Stimulated activated CD4-positive, alpha-beta T cell treated with anti-CD3 and anti-CD28 coated beads, Interleukin-12 subunit alpha, Interleukin-12 subunit beta, amount 100 ng/mL, for 48 hours (primary cell): ENCODE measurements around the gene CKAP4.
A peak's percentile ranks its signal among the peaks of the same experiment; 100 is the strongest.
"Not testable (repeated sequence)": the region's sequence is repeated elsewhere in the genome, so short reads cannot be mapped to it uniquely, and the experiment has no call there.

Experiments used
- DNase-seq, 3 donors: peaks; one replicate each; pipeline ENCODE4 v3.0.0-alpha.2; 2020; ENCODE audit warnings: low read depth in 2 of 3, low spot score in 1 of 3

CKAP4 gene

GRCh38 chr12:106247674-106248311 lies at the start of gene CKAP4:
Gene CKAP4 (minus strand): TSS chr12:106248020. CDS start chr12:106247851, 169 bp downstream.
- peak in 2 of 3 donors; percentile 25 to 42 for DNase-seq

DNA sequence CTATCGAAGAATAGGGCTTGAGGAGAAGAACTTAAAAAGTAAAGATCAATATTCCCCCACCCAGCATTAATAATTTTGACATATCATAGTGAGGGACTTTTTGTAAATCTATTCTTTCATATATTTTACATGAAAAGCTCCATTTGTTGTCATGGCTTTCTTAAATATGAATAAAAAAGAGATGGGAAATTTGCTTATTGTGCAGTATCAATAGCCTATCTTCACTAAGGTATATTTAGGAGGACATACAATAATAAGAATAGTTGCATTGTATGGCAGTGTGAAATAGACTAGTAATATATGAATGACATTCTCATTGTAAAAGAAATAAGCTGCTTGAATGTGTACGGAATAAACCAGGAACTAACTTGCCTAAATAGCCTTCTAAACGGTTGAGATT lies 49.3 kb upstream of the CKAP4 start:
- DNase-seq, result no peak

DNA sequence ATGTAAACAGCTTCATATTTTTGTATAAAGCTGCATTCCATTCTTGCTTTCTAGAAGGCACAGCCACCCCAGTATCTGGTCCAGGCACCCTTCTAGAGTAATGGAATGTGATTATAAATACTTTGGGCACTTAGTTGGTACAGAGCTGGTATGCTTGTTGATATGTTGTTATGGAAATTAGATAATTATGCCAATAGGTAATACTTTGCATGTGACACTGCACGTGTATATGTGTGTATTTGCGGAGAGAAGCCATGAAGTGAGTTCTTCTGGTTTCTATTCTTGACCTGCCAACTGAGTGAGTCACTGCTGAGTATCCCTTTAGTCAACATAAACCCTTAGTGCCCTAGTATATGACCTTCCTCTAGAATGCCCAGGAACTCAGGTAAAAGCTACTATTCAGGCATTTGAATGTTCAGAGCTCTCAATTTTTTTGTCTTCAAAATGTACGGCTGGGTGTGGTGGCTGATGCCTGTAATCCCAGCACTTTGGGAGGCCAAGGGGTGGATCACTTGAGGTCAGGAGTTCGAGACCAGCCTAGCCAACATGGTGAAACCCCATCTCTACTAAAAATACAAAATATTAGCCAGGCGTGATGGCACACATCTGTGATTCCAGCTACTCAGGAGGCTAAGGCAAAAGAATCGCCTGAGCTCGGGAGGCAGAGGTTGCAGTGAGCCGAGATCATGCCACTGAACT lies 48.5 kb upstream of the CKAP4 start:
- DNase-seq, result no peak

DNA sequence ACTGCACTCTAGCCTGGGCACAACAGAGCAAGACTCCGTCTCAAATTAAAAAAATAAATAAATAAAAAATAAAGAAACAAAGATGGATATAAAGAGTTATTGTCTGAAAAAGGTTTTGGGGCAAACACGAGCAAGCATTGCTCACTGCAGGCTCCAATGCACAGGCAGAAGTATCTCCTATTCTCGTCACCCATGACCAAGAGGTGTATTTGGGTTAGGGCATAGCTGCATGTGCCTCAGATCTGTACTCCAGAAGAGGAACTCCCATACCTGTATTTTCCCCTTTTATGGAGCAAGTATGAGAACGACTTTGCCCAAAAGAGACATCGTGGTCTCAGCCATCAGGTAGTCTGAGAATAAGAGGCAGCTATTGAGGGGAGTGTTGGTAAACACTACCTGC lies 44.5 kb upstream of the CKAP4 start:
- no peak for DNase-seq

GRCh38 chr12:106291342-106291741 lies 43.5 kb upstream of the CKAP4 start:
- no peak for DNase-seq

- DNase-seq, result no peak
Observed at GRCh38 chr12:106290666-106291065, 42.8 kb upstream of the CKAP4 start.

- no peak for DNase-seq
Observed at GRCh38 chr12:106289196-106289681, 41.4 kb upstream of the CKAP4 start.

- DNase-seq, result no peak
Observed at GRCh38 chr12:106288494-106289195, 40.8 kb upstream of the CKAP4 start.

- no peak for DNase-seq
Observed at GRCh38 chr12:106288101-106288493, 40.3 kb upstream of the CKAP4 start.

GRCh38 chr12:106287364-106287763 lies 39.5 kb upstream of the CKAP4 start:
- DNase-seq, result no peak

GRCh38 chr12:106286576-106287162 lies 38.8 kb upstream of the CKAP4 start:
- not testable (repeated sequence) for DNase-seq

GRCh38 chr12:106285982-106286381 lies 38.2 kb upstream of the CKAP4 start:
- DNase-seq, result no peak

DNA sequence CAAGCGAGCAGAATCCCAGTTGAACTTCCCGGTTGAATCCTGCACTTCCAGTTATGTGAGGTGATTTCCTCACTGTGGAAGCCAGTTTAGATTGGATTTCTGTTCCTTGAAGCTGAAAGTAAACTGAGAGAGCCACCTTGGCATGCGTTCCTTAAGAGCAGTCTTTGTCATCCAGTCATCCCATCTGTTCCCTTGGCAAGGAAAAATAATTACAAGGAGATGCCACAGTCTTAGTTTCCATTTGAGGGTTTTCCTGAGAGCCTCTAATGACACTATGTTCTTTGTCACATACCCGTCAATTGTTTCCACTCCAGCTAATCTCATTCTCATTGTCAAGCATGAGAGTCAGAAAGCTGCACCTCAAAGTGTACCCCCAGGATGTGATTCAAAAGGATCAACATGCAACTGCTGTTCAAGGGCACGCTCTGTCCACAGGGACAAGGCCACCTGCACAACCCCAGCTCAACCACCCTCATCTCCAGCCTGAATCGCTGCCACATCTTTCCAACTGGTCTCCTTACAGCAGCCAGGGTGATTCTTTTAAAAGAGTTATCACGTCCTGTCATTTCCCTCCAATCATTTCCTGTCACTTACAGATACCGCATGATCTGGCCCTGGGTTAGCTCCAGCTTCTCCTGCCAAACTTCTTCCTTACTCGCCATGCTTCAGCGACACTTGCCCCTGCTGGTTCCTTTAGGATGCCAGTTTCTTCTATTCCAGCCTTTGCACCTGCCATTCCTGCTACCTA lies 36.7 kb upstream of the CKAP4 start:
- no peak for DNase-seq

GRCh38 chr12:106282457-106283097 lies 34.8 kb upstream of the CKAP4 start:
- DNase-seq, result peak in 2 of 3 donors; percentile 20 to 61

- no peak for DNase-seq
Observed at GRCh38 chr12:106281804-106282203, 34.0 kb upstream of the CKAP4 start.

DNA sequence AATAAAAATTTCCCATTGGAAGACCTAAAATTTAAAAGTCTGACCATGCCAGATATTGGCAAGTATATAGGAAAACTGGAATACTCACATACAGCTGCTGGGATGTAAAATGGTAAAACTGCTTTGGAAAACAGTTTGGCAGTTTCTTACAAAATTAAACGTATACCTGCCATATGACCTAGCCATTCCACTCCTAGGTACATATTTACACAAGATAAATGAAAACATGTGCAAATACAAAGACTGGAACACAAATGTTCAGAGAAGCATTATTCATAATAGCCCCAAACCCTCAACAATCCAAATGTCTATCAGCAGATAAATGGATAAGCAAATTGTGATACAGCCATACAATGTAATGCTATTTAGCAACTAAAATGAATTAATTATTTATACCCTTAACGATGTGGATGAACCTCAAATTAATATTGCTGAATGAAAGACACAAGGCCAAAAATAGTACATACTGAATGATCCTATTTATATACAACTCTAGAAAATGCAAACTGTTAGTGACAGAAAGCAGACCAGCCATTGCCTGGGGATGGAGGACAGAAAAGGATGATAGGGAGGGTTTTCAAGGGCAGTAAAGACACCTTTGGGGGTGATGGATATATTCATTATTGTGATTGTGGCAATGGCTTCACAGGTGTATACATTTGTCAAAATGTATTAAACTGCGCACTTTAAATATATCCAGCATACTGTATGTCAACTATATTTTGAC lies 33.4 kb upstream of the CKAP4 start:
- no peak for DNase-seq

- DNase-seq, result no peak
Observed at GRCh38 chr12:106280106-106280505, 32.3 kb upstream of the CKAP4 start.

DNA sequence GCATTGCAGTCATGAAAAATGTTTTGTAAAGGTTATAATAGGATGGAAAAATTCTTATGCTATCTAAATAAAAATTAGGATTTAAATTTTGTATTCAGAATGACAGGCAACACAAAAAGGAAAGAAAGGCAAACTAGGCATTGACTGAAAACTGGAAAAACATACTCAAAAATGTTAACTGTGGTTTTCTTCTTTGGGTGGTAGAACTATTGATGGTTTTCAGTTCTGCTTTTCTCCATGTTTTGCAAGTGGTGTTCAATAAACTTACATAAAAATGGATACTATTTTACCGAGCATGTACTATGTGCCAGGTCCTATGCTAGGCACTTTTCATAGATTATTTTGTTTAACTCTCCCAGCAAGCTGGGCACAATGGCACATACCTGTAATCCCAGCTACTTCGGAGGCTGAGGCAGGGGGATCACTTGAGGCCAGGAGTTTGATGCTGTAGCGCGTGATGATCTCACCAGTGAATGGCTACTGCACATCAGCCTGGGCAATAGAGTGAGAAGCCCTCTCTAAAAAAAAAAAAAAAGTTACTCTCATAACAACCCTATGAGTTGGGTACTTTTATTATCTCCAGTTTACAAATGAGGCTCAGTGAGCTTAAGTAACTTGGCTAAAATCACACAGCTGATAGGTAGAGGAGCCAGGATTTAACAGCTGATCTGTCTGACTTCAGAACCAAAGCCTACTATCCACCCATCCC lies 28.4 kb upstream of the CKAP4 start:
- DNase-seq, result no peak

DNA sequence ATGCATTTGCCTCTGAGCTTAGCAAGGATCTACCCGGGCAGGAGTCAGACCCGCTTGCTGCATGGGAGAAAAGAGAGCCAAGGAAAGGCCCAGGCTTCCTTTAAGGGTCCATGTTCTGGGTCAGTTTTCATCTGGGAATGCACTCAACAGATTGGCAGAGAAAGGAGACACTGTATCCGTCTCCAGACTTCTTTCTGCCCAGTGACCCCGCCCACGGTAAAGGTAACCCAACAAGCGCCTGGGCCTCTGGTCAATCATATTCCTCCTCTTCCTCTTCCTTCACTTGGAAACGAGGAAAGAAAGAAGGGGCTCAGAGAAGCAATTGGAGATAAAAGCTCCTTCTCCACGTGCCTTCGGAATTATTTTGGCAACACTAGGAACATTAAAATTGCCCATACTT lies 27.6 kb upstream of the CKAP4 start:
- no peak for DNase-seq
